ENCODE data around the gene DDTL.
"Not testable (repeated sequence)": the region's sequence is repeated elsewhere in the genome, so short reads cannot be mapped to it uniquely, and the experiment has no call there.

The DDTL gene

DNA sequence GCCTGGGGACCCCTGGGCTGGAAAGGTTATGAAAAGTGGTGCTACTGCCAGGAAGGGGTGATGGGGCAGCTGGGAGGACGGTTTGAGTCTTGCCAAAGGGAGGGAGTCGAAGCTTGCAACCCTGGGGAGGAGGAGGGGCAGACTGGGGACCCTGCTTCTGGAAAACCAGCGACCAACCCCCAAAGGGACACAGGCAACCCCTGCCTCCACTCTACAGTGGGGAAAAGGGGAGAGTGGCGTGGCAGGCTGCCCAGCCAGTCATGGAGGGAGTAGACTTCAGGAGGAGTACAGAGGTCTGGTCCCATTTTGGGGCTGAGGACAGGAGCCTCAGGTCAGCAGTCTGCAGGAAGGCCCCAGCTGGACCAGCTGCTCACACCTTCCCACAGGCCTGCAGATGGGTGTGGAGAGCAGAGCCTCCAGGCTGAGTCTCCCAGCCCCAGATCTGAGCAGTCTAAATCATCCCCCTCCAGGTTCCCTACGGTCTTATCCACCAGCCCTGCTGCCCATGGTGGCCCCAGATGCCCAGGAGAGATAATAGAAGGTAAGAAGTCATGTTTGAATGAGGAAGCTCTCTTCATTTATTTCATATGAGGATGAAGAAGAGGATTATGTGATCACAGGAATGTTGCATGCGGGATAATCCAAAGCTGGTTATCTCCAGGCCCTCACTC, 4.3 kb downstream of the DDTL start:
- DNase-seq: no peak

DNA sequence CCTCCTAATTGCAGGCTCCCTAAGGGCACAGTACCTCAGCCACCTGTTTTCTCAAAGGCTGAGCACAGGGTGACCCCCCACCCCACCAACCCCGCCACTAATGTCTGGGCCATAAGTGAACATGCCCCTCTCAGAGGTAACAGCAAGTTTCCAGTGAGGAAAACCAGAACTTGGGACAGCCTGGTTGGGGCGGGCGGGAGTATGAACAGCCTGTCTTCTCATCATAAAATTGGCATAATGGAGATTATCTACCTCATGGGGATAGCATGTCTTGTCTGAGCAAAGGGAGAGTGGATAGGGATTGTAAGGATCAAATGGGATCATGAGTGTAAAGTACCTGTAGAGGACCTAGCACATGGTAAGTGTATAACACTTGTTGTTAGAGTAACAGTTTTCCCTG, 5.2 kb downstream of the DDTL start:
- not testable (repeated sequence) for DNase-seq

DNA sequence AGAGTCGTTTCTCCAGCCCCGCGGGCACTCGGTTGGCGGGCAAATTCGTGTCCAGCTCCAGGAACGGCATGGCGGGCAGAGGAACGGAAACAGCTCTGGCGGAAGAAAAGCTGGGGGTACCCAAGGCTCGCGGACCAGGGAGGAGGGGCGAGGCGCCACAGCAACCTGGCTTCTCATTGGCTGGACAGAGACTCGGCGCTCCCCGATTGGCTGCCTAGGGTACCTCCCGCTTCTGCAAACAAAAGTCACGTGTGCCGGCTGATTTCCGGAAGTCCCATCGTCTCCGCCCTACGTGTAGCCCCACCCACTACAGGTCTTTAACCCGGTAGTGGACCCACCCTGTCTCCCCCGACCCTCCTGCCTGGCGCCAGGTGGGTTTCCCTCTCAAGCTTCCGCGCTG, 7.7 kb downstream of the DDTL start, which contains the start of gene DDT:
Gene DDT, minus strand, starts transcription at position 97 of the 400 bp plus-strand sequence. Its CDS starts 27 bp downstream, at position 70.
- not testable (repeated sequence) for DNase-seq

DNA sequence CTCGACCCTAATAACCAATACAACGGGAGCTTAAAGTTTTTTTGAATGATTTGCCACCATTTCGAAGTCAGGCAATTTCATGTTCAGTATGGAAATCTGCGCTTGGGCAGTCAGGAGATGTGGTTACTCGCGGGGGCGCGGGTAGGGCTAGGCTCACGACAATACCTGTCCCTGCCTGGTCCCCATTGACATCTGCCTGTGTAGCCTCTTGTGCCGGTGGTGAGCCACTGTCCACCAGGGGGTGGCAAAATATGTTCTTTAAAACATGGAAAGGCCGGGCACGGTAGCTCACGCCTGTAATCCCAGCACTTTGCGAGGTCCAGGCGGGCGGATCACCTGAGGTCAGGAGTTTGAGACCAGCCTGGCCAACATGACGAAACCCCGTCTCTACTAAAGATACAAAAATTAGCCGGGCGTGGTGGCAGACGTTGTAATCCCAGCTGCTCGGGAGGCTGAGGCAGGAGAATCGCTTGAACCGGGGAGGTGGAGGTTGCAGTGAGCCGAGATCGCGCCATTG, 8.2 kb downstream of the DDTL start:
- DNase-seq: not testable (repeated sequence)

DNA sequence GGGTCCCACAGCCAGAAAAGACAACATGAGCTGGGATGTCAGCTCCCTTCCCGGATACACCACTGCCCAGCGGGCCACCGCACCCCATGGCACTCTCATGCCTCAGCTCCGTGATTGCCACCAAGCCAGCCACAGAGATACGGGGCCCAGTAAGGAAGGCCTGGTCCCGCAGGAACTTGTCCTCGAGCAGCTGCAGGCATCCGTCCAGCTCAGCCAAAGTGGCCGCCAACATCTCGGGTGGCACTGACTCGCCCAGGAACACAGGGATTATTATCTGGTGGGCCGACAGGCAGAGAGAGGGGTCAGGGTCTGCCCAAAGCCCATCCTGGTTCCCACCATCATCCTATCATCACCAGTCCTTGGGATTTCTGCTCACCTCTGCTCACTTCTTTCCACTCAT, 10.6 kb downstream of the DDTL start:
- not testable (repeated sequence) for DNase-seq

DNA sequence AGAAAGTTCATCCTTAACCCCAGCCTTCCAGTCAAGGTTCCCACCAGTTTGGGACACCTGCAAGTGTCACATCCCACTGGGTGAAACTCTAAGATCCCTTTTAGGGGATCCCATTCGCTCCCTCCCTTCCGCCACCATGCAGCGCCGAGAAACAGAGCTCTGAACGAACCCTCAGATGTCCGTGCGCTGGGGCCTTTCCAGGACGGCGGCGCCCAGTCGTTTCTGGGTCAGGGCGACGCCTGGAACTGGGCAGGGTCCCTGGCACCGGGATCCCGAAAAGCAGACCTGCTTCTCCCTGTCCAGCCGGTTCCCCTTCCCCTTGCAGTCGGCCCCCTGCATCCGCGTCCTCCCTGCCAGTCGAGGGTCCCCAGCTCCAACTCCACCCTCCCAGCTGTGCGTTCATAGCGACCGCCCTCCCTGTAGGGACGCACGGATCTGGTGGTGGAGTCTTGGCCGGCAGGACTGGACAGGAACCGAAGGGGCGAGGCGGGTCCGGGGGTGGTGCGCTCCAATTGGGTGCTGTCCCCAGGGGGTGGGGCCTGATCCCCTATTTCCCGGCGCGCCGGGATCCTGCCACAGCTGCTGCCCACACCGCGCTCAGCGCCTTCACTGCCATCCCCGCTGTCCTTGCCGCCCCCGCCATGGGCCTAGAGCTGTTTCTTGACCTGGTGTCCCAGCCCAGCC, 13.0 kb downstream of the DDTL start, which contains the start of gene GSTT2:
Gene GSTT2, plus strand, starts transcription at position 578 of the 684 bp plus-strand sequence.
- not testable (repeated sequence) for DNase-seq

DNA sequence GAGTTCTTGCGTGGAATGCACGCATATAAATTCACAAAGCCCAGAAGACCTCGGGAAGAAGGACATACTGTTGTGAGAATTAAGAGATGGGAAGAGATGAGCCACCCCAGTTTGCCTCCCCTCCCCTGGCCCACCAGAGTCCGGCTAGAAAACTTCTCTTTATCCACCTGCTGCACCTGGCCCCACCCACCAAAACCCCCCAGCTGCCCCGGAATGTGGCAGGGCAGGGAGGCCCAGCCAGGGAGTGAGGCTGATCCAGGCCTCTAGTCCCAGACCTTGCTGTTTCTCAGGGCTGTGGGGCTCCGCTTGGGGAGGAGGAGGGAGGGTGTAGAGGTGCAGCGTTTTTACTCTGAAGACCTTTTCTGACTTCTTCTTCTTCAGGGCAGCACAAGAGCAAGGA, 13.9 kb downstream of the DDTL start:
- DNase-seq: not testable (repeated sequence)

DNA sequence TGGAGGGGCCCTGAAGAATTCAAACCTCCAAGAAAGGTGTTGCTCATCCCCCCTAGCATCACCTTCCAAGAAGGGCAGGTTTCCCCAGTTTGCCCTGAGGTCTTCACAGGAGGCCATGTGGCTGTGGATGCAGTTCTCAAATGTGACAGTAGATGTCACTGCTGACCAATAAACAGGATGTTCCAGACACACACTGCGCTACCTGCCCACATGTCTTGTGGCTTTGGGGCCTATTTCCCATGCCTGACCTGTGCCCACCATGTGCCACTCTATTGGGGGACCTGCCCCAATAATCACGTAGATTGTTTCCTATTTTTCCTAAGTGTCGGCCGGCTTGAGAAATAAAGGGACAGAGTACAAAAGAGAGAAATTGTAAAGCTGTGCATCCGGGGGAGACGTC, 17.7 kb downstream of the DDTL start:
- DNase-seq: peak; percentile 21

DNA sequence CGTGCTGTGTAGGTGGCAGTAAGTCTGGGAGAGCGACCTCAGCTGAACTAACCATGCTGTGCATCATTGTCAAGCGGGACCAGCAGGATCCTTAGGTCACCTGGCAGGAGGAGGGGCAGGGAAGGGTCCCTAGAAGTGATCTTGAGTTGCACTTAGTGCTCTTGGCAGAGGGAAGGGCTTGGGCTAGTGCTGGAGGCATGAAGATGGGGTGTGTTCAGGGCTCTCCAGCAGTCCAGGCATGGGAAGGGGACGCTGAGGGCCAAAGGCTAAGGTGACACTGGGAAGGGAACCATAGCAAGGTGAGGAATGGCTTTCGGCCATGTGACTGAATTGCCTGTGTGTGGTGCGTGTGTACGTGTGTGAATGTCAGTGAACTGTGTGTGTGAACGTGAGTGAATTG, 19.4 kb downstream of the DDTL start:
- DNase-seq: not testable (repeated sequence)

DNA sequence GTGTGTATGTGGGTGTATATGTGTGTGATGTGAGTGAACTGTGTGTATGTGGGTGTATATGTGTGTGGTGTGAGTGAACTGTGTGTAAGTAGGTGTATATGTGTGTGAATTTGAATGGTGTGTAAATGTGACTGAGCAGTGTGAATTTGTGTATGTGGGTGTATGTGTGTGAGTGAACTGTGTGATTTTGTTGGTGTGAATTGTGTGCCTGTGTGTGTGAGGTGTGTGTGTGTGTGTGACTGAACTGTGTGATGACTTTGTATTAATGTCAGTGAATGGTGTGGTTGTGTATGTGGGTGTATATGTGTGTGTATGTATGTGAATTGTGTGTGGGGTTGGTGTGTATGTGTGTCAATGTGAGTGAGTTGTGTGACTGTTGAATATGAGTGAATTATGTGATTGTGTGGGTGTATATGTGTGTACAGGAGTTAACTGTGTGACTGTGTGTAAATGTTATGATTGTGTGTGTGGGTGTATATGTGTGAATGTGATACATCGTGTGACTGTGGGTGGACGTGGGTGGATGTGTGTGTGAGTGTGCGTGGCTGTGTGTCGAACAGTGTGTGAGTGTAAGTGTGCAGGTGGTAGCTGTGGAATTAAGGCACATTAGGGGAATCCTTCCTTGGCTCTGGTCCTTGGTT, 20.0 kb downstream of the DDTL start:
- not testable (repeated sequence) for DNase-seq

DNA sequence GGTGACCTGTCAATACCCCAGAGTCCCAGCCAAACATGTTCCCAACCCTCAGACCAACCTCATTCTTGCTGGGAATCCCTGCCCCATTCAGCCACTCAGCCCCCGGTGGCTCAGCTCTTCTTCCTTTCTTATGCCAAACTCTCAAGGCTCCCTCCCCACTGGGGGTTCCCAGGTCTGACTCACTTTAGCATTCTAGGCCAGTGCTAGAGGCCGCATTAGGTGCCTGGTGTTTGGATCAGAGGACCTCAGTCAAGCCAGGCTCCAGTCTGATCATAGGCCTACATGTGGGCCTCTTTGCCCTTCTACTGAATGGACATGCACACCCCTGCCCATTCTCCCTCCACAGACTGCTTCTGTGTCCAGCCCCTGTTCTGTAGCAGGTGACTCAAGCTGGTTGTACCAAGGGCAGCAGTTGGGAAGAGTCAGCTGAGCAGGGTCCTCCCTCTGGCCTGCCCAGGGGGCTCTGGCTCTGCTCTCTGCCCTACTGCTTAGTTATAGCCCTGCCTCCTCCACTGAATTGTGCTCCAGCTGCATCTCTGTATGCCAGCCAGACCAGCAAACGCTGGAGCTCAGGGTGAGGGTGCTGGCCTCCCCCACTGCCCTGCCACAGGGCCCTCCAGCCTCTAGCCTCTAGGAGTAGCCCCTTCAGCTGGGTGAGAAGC, 23.0 kb downstream of the DDTL start:
- DNase-seq: peak; percentile 1

DNA sequence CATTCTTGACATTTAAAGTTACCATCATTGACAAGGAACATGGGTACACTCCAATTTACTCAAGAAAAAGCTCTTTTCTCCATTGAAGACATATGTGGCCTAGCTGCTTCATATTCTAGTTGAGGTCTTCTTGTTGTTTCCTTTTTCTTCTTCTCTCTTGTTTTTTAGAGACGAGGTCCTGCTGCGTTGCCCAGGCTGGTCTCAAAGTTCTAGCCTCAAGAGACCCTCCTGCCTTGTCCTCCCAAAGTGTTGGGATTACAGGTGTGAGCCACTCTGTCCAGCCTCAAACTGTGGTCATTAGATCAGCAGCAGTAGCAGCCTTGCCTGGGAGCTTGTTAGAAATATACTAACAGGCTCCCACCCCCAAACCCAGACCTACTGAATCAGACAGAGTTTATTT, 26.4 kb downstream of the DDTL start:
- DNase-seq: not testable (repeated sequence)

DNA sequence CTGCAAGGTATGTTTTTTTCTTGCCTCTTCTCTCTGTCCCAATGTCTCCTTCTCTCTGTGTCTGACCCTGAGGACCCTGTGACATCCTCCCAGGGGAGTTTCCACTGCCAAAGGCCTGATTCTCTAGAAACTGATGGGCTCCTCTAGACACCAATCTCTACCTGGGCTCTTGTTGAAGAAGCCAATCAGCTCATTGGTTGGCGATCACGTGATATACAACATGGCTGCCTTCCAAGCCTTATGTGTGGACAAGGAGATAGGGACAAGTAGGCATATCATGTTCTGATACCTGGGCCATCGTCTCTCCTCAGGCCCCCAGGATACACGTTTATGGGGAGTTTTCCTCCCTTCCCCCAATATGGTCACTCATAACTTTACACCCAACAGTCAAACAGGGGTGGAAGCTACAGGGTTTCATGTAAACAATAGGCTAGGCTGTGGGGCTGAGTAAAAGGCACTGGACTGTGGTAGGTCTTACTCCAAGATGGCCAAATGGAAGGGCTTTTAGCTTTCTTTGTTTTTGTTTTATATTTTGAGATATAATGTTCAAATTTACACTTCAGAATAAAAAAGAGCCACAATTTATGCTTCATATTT, 27.0 kb downstream of the DDTL start:
- not testable (repeated sequence) for DNase-seq

DNA sequence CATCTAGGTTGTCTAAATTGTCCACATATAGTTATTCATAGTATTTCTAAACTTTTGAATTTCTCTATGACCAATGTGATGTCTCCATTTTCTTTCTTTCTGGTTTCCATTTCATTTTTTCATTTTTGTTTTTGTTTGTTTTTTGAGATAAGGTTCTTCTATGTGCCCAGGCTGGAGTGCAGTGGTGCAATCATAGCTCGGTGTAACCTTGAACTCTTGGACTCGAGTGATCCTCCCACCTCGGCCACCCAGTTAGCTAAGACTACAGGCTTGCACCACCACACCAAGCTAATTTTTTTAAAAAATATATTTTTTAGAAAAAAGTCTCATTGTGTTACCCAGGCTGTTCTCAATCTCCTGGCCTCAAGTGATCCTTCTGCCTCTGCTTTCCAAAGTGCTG, 30.4 kb downstream of the DDTL start:
- no peak for DNase-seq

DNA sequence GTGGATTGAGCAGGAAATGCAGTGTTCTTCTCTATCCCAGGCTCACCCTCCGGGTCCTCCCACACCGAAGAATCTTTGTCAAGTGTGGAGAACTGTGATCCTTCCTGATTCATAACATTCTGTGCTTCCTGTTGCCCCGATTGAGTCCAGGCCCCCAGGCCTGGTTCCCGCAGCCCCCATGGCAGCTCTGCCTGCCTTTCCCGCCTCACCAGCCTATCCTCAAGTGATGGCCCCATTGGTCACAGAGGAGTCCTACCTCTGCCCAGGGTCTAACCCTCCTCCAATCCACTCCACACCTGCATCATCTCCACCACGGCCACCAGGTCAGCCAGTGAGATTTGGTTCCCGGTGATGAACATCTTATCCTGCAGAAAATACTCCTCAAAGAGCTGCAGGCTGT, 33.1 kb downstream of the DDTL start:
- DNase-seq: not testable (repeated sequence)

DNA sequence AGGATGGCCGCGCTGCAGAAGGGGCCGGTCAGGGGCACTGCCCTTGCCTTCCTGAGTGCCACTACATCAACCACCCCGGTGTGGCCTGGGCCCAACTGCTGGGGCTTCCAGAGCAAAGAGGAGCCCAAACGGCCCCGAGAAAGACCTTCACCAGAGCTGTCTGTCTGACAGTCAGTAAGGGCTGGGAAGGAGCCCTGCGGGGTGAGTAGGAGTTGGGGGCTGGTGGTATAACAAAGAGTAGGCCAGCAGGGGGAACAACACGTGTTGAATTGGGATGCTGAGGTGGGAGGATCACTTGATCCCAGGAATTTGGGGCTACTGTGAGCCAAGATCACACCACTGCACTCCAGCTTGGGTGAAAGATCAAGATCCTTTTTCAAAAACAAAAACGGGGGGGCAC, 34.6 kb downstream of the DDTL start:
- no peak for DNase-seq

DNA sequence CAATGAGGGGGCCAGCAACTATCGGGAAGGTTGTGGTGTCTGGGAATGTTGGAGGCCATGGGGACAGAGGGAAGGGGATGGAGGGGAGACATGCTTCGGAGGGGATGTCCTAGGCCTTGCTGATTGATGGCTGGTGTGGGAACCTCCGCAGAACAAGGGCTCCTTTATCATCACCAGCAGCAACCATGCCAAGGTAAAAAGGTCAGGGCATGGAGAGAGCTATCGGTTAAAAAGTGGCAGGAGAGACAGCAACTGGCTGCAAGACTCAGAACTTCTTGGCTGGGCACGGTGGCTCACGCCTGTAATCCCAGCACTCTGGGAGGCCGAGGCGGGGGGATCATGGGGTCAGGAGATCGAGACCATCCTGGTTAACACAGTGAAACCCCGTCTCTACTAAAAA, 35.6 kb downstream of the DDTL start:
- no peak for DNase-seq

DNA sequence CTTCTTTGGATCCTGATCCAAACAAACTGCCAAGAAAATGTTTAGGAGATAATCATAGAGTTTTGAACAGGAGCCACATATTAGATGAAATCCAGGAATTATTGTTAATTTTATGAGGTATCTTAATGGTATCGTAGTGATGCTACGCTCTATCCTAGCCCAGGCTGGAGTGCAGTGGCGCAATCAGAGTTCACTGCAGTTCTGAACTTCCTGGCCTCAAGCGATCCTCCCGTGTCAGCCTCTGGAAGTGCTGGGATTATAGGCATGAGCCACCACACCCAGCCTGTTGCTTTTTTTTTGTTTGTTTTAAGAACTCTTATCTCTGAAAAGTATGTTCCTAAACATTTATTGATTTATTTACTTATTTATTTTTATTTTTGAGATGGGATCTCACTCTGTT, 36.2 kb downstream of the DDTL start:
- no peak for DNase-seq

DNA sequence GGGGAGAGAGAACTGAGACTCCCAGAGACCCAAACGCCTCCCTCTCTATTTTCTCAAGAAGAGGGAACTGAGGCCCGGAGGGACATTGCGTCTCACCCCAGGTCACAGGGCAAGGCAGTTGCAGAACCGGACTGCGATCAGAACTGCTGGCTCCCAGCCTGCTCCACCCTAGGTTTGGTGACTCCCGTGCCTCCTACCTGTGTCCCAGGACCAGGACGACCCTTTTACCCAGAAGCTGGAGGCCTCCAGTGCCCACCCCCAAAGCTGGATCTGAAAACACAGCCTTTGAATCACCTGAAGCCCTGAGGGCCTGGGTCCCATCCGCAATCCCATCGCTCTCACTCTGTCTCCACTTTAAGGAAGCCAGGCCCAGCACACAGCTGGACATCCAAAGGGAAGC, 37.2 kb downstream of the DDTL start:
- no peak for DNase-seq

DNA sequence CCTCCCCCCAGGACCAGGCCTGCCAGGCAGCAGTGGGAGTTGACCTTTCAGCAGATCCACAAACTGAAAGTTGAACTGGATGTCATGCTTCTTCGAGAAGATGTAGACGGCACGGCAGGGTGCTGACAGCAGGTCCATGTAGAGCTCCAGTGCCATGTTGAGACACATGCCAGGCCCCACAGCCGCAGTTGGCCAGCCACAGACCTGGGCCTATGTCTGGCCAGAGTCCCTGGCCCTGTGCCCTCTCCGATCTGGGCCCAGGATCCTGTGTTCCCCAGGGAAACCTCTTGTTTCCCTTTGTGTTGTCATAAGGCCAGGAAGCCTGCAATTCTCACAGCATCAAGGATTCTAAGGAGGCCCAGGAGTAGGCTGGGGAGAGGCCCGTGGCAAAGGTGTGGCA, 38.5 kb downstream of the DDTL start, which contains the start of gene GSTT4:
Gene GSTT4, minus strand, starts transcription at position 253 of the 400 bp plus-strand sequence. Its CDS starts 97 bp downstream, at position 156.
- no peak for DNase-seq

DNA sequence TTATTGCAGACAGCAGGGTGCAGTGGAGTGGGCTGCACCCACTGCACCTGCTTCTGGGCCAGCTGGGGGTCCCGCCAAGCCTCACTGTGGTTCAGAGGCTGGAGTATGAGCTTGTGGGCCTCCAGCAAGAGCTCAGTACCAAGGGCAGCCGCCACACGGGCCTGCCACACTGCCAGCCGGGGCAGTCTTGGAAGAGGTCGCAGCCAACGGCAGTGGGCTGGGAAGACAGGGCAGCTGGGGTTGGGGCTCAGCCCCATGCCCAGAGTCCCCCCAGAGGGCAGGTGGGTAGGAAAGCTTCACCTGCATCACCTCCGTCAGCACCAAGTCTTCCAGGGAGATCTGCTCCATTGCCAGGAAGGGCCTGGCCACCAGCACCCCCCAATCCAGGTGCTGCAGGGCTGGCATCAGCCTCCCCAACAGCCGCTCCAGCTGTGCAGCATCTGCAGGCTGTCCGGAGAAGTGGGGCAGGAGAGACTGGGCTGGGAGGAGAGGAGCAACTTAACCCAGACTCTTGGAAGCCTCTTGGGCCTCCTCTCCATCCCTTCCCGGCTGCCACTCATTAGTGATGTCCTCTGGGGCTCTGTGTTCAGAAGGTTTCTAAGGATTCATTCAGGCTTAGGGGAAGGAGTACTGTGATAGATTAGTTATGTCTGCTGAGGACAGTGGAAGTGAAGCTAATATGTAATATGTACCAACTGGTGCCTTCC, 39.7 kb downstream of the DDTL start:
- no peak for DNase-seq

DNA sequence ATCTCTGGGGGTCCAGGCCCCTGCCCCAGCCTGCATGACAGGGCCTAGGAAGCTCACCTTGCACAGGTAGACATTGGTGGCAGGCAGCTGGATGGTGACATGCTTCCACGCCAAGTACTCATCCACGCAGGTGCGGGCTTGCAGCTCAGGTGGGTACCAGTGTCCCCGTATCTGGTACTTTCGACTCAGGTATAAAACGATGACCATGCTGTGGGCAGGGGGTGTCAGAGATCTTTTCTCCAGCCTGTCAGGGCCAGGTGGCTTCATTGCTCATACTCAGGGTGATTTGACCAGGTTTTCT, 40.2 kb downstream of the DDTL start:
- DNase-seq: no peak

Measured in activated CD4-positive, alpha-beta T cell treated with anti-CD3 and anti-CD28 coated beads for 48 hours (primary cell).